GM12878 (cell line): ENCODE results near the gene GHITM.

ENCODE experiments used
- ATF3 ChIP-seq: IDR thresholded peaks from 2 replicates; pipeline ENCODE4 v1.6.1; 2011; ENCODE audit warnings: low read depth, mild to moderate bottlenecking, low read length, moderate library complexity, borderline replicate concordance; ENCODE audit errors: extremely low read depth
- BMI1 ChIP-seq: fragments of 450-650 bp; IDR thresholded peaks from 2 replicates; pipeline ENCODE4 v1.6.1; 2016; ENCODE audit warnings: mild to moderate bottlenecking, moderate library complexity, borderline replicate concordance
- EP300 ChIP-seq, 2 experiments: fragments of 150-350 bp in 1 of 2; IDR thresholded peaks; 2 replicates each; pipeline ENCODE4 v1.6.1; 2011 to 2012; ENCODE audit warnings: low read depth in 2 of 2, low read length in 2 of 2, borderline replicate concordance in 1 of 2, improper control_type of control experiment in 1 of 2, inconsistent platforms in 1 of 2; ENCODE audit not compliant: control insufficient read depth in 1 of 2
- HDAC2 ChIP-seq: fragments of 200-600 bp; sonication (generic); IDR thresholded peaks from 2 replicates; pipeline ENCODE4 v1.6.1; 2017
- MAX ChIP-seq: IDR thresholded peaks from 2 replicates; pipeline ENCODE4 v1.6.1; 2012; ENCODE audit warnings: low read depth, low read length, improper control_type of control experiment
- NFIC ChIP-seq: IDR thresholded peaks from 2 replicates; pipeline ENCODE4 v1.6.1; 2012; ENCODE audit warnings: low read depth, mild to moderate bottlenecking, inconsistent platforms, low read length, moderate library complexity
- POLR2A ChIP-seq: IDR thresholded peaks from 2 replicates; pipeline ENCODE4 v1.6.1; 2011; ENCODE audit warnings: low read depth, mild to moderate bottlenecking, low read length
- POLR2AphosphoS5 ChIP-seq: IDR thresholded peaks from 2 replicates; pipeline ENCODE4 v1.6.1; 2011; ENCODE audit warnings: mild to moderate bottlenecking, low read length, inconsistent platforms
- SKIL ChIP-seq: fragments of 450-650 bp; IDR thresholded peaks from 2 replicates; pipeline ENCODE4 v1.6.1; 2017; ENCODE audit warnings: mild to moderate bottlenecking, low read depth, inconsistent platforms; ENCODE audit not compliant: poor library complexity, severe bottlenecking
- SMC3 ChIP-seq: IDR thresholded peaks from 2 replicates; pipeline ENCODE4 v1.6.1; 2011; ENCODE audit warnings: low read length, improper control_type of control experiment, borderline replicate concordance
- ZNF207 ChIP-seq: fragments of 450-650 bp; IDR thresholded peaks from 2 replicates; pipeline ENCODE4 v1.6.1; 2014; ENCODE audit warnings: antibody characterized with exemption, mild to moderate bottlenecking, borderline replicate concordance
- TF ChIP-seq, protein P1 (sequence below), 3 experiments: IDR thresholded peaks in 2 of 3; conservative IDR thresholded peaks in 1 of 3; 2 replicates each; pipeline ENCODE4 v1.5.1; 2011; ENCODE audit warnings: low read depth in 3 of 3, low read length in 3 of 3, mild to moderate bottlenecking in 3 of 3, control low read depth in 2 of 3, moderate library complexity in 2 of 3, inconsistent platforms in 1 of 3, mixed read lengths in 1 of 3; ENCODE audit not compliant: control insufficient read depth in 2 of 3, insufficient read depth in 1 of 3; ENCODE audit errors: extremely low read depth in 1 of 3

GRCh38 chr10:84158061-84158460 lies 18.8 kb downstream of the GHITM start:
- no peak for TF ChIP-seq ZNF207
- no peak for TF ChIP-seq POLR2AphosphoS5
- TF ChIP-seq SKIL, result no peak
- TF ChIP-seq, protein P1, sequence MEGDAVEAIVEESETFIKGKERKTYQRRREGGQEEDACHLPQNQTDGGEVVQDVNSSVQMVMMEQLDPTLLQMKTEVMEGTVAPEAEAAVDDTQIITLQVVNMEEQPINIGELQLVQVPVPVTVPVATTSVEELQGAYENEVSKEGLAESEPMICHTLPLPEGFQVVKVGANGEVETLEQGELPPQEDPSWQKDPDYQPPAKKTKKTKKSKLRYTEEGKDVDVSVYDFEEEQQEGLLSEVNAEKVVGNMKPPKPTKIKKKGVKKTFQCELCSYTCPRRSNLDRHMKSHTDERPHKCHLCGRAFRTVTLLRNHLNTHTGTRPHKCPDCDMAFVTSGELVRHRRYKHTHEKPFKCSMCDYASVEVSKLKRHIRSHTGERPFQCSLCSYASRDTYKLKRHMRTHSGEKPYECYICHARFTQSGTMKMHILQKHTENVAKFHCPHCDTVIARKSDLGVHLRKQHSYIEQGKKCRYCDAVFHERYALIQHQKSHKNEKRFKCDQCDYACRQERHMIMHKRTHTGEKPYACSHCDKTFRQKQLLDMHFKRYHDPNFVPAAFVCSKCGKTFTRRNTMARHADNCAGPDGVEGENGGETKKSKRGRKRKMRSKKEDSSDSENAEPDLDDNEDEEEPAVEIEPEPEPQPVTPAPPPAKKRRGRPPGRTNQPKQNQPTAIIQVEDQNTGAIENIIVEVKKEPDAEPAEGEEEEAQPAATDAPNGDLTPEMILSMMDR (IDR thresholded peaks at IDR 0.05 in 2 of 3, conservative IDR thresholded peaks at IDR 0.05 in 1 of 3; ENCODE audit: control insufficient read depth in 2 of 3, extremely low read depth in 1 of 3, insufficient read depth in 1 of 3, low read depth in 3 of 3, low read length in 3 of 3), result no peak
- TF ChIP-seq MAX, result no peak
- no peak for TF ChIP-seq HDAC2
- no peak for TF ChIP-seq SMC3
- TF ChIP-seq EP300 (IDR thresholded peaks at IDR 0.05; ENCODE audit: borderline replicate concordance in 1 of 2, control insufficient read depth in 1 of 2, low read depth in 2 of 2, low read length in 2 of 2), result no peak
- TF ChIP-seq ATF3, result no peak
- no peak for TF ChIP-seq POLR2A
- no peak for TF ChIP-seq BMI1
- no peak for TF ChIP-seq NFIC
